Immature natural killer cell (primary cell): Measurements from ENCODE around the gene CC2D1A. TPM values are rescaled to one million over a fixed set of nuclear protein-coding genes. Genes with fewer than 3 reads are reported as not detected.
"Not testable (repeated sequence)": the region's sequence is repeated elsewhere in the genome, so short reads cannot be mapped to it uniquely, and the experiment has no call there.

ENCODE experiments used
- DNase-seq, 3 donors: peaks; one replicate each; pipeline ENCODE4 v3.0.0; 2022; ENCODE audit warnings: mixed read lengths in 1 of 3
- H3K27ac Mint-ChIP-seq, 6 donors: one replicate each; pipeline ENCODE4 v1.8.0; 2020; ENCODE audit warnings: mixed read lengths in 6 of 6, mild to moderate bottlenecking in 5 of 6, inconsistent platforms in 4 of 6, moderate library complexity in 3 of 6
- H3K27me3 Mint-ChIP-seq, 3 donors: one replicate each; pipeline ENCODE4 v1.8.0; 2020 to 2021; ENCODE audit warnings: low read depth in 3 of 3, mild to moderate bottlenecking in 3 of 3, mixed read lengths in 3 of 3, moderate library complexity in 3 of 3, inconsistent platforms in 1 of 3
- H3K36me3 Mint-ChIP-seq, 3 donors: one replicate each; pipeline ENCODE4 v1.8.0; 2020; ENCODE audit warnings: mixed read lengths in 3 of 3, inconsistent platforms in 2 of 3, mild to moderate bottlenecking in 2 of 3
- H3K4me1 Mint-ChIP-seq, 2 donors: one replicate each; pipeline ENCODE4 v1.8.0; 2020; ENCODE audit warnings: inconsistent platforms in 2 of 2, mild to moderate bottlenecking in 2 of 2, mixed read lengths in 2 of 2, moderate library complexity in 1 of 2
- H3K4me3 Mint-ChIP-seq, 5 donors: one replicate each; pipeline ENCODE4 v1.8.0; 2020; ENCODE audit warnings: mild to moderate bottlenecking in 5 of 5, mixed read lengths in 5 of 5, inconsistent platforms in 3 of 5, moderate library complexity in 3 of 5
- H3K9me3 Mint-ChIP-seq, 6 donors: one replicate each; pipeline ENCODE4 v1.8.0; 2020; ENCODE audit warnings: mild to moderate bottlenecking in 6 of 6, mixed read lengths in 6 of 6, inconsistent platforms in 4 of 6, moderate library complexity in 3 of 6
- polyA plus RNA-seq, 3 donors: library from polyadenylated mRNA; unstranded; fragments of 300-500 nt; fragmentation: Illumina TruSeq; gene quantifications; one replicate each; pipeline ENCODE4 v1.2.3, GENCODE V29; 2021

CC2D1A gene
- polyA plus RNA-seq, 3 donors from 2014 or later: 1.5 to 19.2 (median 5.8) TPM

- Mint-ChIP-seq H3K9me3 (no peaks in the 10 kb centered on the region), H3K4me3 (no peak overlapping the region), H3K36me3 (no peaks in the 10 kb centered on the region), H3K27ac (no peak overlapping the region), H3K4me1 (peaks cover 0 to 2% of the 10 kb centered on the region in 2 donors), H3K27me3 (peaks cover 0 to 4% (median 0%) of the 10 kb centered on the region in 3 donors)
- no peak for DNase-seq
Measured at GRCh38 chr19:13899912-13900584, 6.0 kb upstream of the CC2D1A start.

- peaks cover 16 to 19% of the 10 kb centered on the region in 2 donors for H3K4me1 Mint-ChIP-seq
- DNase-seq: peak in 1 of 3 donors; percentile 41
- peak overlapping the region in 2 of 6 donors; percentile 5 to 35 for H3K27ac Mint-ChIP-seq
- peaks cover 0 to 9% (median 2%) of the 10 kb centered on the region in 3 donors for H3K27me3 Mint-ChIP-seq
- peak overlapping the region in 2 of 5 donors; percentile 13 to 19 for H3K4me3 Mint-ChIP-seq
- no peaks in the 10 kb centered on the region for H3K9me3 Mint-ChIP-seq
- H3K36me3 Mint-ChIP-seq: no peaks in the 10 kb centered on the region
Measured at GRCh38 chr19:13902993-13903555, 2.9 kb upstream of the CC2D1A start.

- Mint-ChIP-seq H3K4me1 (peaks cover 16 to 19% of the 10 kb centered on the region in 2 donors), H3K9me3 (no peaks in the 10 kb centered on the region), H3K27me3 (peaks cover 0 to 9% (median 2%) of the 10 kb centered on the region in 3 donors), H3K27ac (peak overlapping the region in 5 of 6 donors; percentile 61 to 93 (median 65)), H3K4me3 (peak overlapping the region; percentile 79 to 87 (median 83)), H3K36me3 (peaks cover 0 to 10% (median 0%) of the 10 kb centered on the region in 3 donors)
- DNase-seq: no peak
Measured at GRCh38 chr19:13906521-13906904, 512 bp downstream of the CC2D1A start.

- H3K4me1 Mint-ChIP-seq: peaks cover 16 to 19% of the 10 kb centered on the region in 2 donors
- H3K4me3 Mint-ChIP-seq: peak overlapping the region; percentile 79 to 87 (median 83)
- peak overlapping the region in 5 of 6 donors; percentile 61 to 93 (median 65) for H3K27ac Mint-ChIP-seq
- H3K9me3 Mint-ChIP-seq: no peaks in the 10 kb centered on the region
- peaks cover 0 to 9% (median 2%) of the 10 kb centered on the region in 3 donors for H3K27me3 Mint-ChIP-seq
- H3K36me3 Mint-ChIP-seq: peaks cover 0 to 10% (median 0%) of the 10 kb centered on the region in 3 donors
- no peak for DNase-seq
Measured at GRCh38 chr19:13906910-13907309, 909 bp downstream of the CC2D1A start.

GRCh38 chr19:13908674-13909073 is 2.7 kb downstream of the CC2D1A start:
- H3K27ac Mint-ChIP-seq: no peak overlapping the region
- no peaks in the 10 kb centered on the region for H3K9me3 Mint-ChIP-seq
- H3K4me3 Mint-ChIP-seq: peak overlapping the region in 1 of 5 donors; percentile 27
- no peak for DNase-seq
- H3K27me3 Mint-ChIP-seq: peaks cover 0 to 9% (median 2%) of the 10 kb centered on the region in 3 donors
- peaks cover 0 to 19% (median 0%) of the 10 kb centered on the region in 3 donors for H3K36me3 Mint-ChIP-seq
- H3K4me1 Mint-ChIP-seq: peaks cover 16 to 19% of the 10 kb centered on the region in 2 donors

GRCh38 chr19:13909430-13909829 is 3.4 kb downstream of the CC2D1A start:
- H3K4me1 Mint-ChIP-seq: peaks cover 16 to 19% of the 10 kb centered on the region in 2 donors
- no peak overlapping the region for H3K27ac Mint-ChIP-seq
- H3K27me3 Mint-ChIP-seq: peaks cover 0 to 8% (median 2%) of the 10 kb centered on the region in 3 donors
- no peak for DNase-seq
- H3K4me3 Mint-ChIP-seq: no peak overlapping the region
- no peaks in the 10 kb centered on the region for H3K9me3 Mint-ChIP-seq
- H3K36me3 Mint-ChIP-seq: peaks cover 0 to 19% (median 0%) of the 10 kb centered on the region in 3 donors

- no peak overlapping the region for H3K27ac Mint-ChIP-seq
- no peaks in the 10 kb centered on the region for H3K4me1 Mint-ChIP-seq
- no peak overlapping the region for H3K4me3 Mint-ChIP-seq
- H3K36me3 Mint-ChIP-seq: peaks cover 0 to 27% (median 7%) of the 10 kb centered on the region in 3 donors
- H3K27me3 Mint-ChIP-seq: peaks cover 0 to 3% (median 0%) of the 10 kb centered on the region in 3 donors
- no peaks in the 10 kb centered on the region for H3K9me3 Mint-ChIP-seq
- no peak for DNase-seq
Measured at GRCh38 chr19:13913352-13913751, 7.4 kb downstream of the CC2D1A start.

- no peak for DNase-seq
- H3K27me3 Mint-ChIP-seq: peaks cover 0 to 3% (median 0%) of the 10 kb centered on the region in 3 donors
- no peak overlapping the region for H3K27ac Mint-ChIP-seq
- H3K4me1 Mint-ChIP-seq: no peaks in the 10 kb centered on the region
- no peaks in the 10 kb centered on the region for H3K9me3 Mint-ChIP-seq
- peaks cover 0 to 25% (median 7%) of the 10 kb centered on the region in 3 donors for H3K36me3 Mint-ChIP-seq
- H3K4me3 Mint-ChIP-seq: no peak overlapping the region
Measured at GRCh38 chr19:13914777-13915176, 8.8 kb downstream of the CC2D1A start.

- peaks cover 0 to 4% of the 10 kb centered on the region in 2 donors for H3K4me1 Mint-ChIP-seq
- no peaks in the 10 kb centered on the region for H3K9me3 Mint-ChIP-seq
- no peak overlapping the region for H3K27ac Mint-ChIP-seq
- H3K4me3 Mint-ChIP-seq: no peak overlapping the region
- H3K27me3 Mint-ChIP-seq: peaks cover 0 to 3% (median 0%) of the 10 kb centered on the region in 3 donors
- peaks cover 16 to 34% (median 17%) of the 10 kb centered on the region in 3 donors for H3K36me3 Mint-ChIP-seq
- no peak for DNase-seq
Measured at GRCh38 chr19:13917888-13918406, 11.9 kb downstream of the CC2D1A start.

GRCh38 chr19:13918726-13919411 is 12.9 kb downstream of the CC2D1A start:
- H3K36me3 Mint-ChIP-seq: peaks cover 16 to 29% (median 17%) of the 10 kb centered on the region in 3 donors
- H3K27me3 Mint-ChIP-seq: peaks cover 0 to 3% (median 0%) of the 10 kb centered on the region in 3 donors
- no peak for DNase-seq
- no peaks in the 10 kb centered on the region for H3K9me3 Mint-ChIP-seq
- no peak overlapping the region for H3K27ac Mint-ChIP-seq
- peaks cover 0 to 4% of the 10 kb centered on the region in 2 donors for H3K4me1 Mint-ChIP-seq
- H3K4me3 Mint-ChIP-seq: no peak overlapping the region

- Mint-ChIP-seq H3K4me3 (no peak overlapping the region), H3K36me3 (peaks cover 14 to 31% (median 21%) of the 10 kb centered on the region in 3 donors), H3K9me3 (no peaks in the 10 kb centered on the region), H3K27ac (peak overlapping the region in 2 of 6 donors; percentile 57 to 77), H3K4me1 (peaks cover 0 to 4% of the 10 kb centered on the region in 2 donors), H3K27me3 (peaks cover 0 to 5% (median 0%) of the 10 kb centered on the region in 3 donors)
- DNase-seq: no peak
Measured at GRCh38 chr19:13920524-13920923, 14.5 kb downstream of the CC2D1A start.

- H3K36me3 Mint-ChIP-seq: peaks cover 14 to 33% (median 23%) of the 10 kb centered on the region in 3 donors
- H3K27ac Mint-ChIP-seq: peak overlapping the region in 5 of 6 donors; percentile 50 to 85 (median 69)
- no peak overlapping the region for H3K4me3 Mint-ChIP-seq
- DNase-seq: peak; percentile 27 to 31 (median 28)
- H3K9me3 Mint-ChIP-seq: no peaks in the 10 kb centered on the region
- H3K27me3 Mint-ChIP-seq: peaks cover 0 to 5% (median 0%) of the 10 kb centered on the region in 3 donors
- H3K4me1 Mint-ChIP-seq: peaks cover 0 to 4% of the 10 kb centered on the region in 2 donors
Measured at GRCh38 chr19:13920940-13921747, 15.1 kb downstream of the CC2D1A start.

- H3K4me1 Mint-ChIP-seq, DNase-seq, H3K9me3 Mint-ChIP-seq, H3K27me3 Mint-ChIP-seq, H3K4me3 Mint-ChIP-seq: not testable (repeated sequence)
- Mint-ChIP-seq H3K27ac (peak overlapping the region in 1 of 6 donors; percentile 45), H3K36me3 (peaks cover 10 to 30% (median 25%) of the 10 kb centered on the region in 3 donors)
Measured at GRCh38 chr19:13922118-13922517, 16.1 kb downstream of the CC2D1A start.
